Stimulated activated naive CD4-positive, alpha-beta T cell treated with Interleukin-2 at 50 U/mL for 16 hours (primary cell): ENCODE data around the gene BAD.
A peak's percentile ranks its signal among the peaks of the same experiment; 100 is the strongest.

Experiments
- DNase-seq: peaks from one replicate; lab custom pipeline; 2025; lab: John Stamatoyannopoulos, UW

Gene BAD

DNA sequence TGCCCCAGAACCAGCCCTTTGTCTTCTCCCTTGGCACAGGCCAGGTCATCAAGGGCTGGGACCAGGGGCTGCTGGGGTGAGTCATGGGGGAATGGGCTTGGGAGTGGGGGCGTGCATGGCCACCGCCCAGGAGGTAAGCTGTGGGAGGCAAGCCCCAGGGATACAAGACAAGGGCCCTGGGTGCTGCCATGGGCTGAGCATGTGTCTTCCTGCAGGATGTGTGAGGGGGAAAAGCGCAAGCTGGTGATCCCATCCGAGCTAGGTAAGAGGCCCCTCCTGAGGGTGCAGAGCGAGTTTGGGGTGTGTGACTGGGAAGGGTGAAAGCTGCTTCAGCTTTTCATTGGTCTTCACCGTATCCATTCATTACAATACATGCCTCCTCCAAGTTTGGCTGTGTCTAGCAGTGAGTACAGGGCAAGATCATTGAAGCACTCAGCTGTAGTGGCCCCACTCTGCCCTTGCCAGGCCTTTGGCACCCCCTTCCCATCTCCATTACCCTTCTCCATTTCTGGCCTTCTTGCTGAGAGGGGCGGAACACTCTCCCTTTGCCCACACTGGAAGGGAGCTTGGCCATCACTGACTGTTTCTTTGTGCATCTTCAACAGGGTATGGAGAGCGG lies 41.1 kb downstream of the BAD start:
- DNase-seq, result no peak

DNA sequence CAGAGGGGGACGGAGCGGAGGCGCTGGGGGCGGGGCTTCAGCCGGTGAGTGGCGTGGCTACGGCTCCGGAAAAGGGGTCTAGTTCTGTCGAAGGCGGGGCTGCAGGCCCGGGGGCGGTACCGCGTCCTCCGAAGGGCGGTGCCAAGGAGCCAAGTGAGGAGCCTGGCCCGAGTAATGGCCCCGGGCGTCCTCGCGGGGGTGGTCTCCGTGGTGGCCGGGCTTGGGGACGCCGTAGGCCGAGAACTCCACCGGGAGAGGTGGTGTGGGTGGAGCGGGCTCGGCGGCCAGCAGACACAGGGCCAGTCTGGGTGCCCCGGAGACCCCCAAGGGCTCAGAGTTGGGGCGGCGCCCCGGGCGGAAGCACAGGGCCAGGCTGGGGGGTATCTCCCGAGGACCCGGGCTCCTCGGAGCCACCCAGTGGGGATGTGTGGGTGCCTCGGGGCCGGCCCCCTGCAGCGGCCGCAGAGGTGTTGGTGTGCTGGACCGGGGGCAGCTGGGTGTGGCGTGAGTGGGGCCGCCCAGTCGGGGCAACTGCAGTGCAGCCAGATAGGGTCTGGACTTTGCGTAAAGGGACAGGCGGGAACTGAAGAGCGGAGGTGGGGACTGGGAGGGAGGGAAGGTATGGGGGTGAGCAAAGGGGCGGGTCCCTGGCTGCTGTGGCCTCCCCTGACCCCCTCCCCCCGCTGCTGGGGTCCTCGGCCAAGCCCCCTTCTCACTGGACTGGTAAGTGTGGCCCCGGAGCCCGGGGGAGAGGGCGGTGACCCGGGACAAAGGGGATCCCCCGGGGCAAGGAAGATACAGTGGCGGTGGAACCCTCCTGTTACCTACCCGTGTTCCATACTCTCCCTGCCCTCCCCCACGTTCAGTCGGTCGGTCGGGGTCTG lies 42.7 kb downstream of the BAD start:
- peak; percentile 25 for DNase-seq

DNA sequence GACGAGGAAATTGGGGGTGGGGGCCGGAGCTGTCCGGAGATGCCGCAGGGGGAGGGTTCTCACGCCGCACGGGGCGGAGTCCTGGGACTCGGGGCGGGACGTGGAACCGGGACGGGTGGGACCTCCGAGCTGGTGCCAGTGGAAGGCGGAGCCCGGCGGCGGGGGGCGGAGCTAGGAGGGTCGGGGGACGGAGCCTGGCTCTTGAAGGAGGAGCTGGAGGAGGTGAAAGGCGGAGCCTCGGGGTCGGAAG lies 43.3 kb downstream of the BAD start:
- peak; percentile 99 for DNase-seq

DNA sequence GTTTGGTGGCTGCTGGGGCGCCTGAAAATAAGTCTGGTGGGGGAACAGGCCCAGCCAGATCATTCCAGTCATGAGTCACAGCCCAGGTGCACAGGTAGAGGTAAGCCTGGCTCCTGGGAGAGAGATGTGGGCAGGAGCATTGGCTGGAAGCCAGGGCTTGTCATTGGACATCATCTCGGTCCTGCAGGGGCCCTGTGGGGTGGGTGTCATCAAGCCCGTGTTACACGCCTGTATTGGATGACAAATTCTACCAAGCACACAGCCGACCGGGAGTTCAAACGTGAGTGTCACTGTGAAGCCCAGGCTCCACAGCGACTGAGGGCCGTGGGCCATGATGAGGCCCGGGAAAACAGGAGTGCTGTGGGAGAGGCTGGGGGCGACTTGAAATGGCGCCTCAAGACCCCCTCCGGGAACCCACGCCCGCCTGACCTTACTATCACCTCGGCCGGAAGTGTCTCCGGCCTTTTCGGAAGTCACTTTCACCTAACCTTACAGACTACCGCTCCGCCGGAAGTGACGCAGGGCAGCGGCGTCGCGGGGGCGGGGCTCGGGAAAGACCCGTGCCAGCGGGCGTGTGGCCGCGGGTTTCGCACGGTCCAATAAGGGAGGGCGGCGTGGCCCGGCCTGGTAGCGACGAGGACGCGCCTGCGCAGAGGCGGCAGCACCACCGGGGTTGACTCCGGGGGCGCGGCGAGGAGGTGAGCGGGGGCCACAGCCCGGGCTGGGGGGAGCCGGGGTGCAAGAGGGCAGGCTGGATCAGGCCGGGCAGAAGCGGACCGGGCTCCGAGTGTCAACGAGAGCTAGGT lies 43.8 kb downstream of the BAD start, which contains the start of gene FKBP2:
FKBP2 (plus strand) TSS at position 661 of the 806 bp plus-strand sequence. CDS start 1,293 bp downstream, outside the sequence.
- peak; percentile 97 for DNase-seq

DNA sequence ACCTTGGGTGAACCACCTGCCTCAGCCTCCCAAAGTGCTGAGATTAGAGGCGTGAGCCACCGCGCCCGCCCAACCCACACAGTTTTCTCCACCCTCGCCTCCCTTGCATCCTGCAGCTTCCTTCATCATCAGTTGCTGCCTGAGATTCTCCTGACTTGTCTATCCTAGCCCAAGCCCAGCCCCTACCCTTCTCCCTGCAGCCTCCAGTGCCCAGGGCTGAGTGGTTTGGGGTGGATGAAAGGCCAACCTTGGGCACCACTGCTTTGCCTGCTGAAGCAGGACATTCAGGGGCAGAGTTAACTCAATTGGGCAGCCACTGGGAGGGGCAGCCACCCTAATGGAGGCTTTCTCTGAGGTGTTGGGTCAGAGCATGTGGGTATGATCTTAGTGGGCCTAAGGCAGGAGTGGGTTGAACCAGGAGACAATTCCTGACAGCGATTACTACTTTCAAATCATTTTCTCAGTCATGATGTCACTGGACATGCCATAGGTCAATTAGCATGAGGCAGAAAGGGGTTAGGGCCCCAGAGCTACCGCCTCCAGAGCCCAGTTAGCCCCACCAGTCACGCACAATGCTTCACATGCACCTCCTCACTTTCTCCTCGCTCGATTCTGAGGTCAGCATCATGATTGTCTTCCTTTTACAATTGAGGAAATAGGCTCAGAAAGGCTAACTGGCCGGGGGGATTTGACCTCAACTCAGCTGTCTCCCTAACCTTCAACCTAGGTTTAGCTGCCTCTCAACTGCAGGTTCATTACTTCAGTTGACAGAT lies 44.6 kb downstream of the BAD start:
- DNase-seq, result no peak

DNA sequence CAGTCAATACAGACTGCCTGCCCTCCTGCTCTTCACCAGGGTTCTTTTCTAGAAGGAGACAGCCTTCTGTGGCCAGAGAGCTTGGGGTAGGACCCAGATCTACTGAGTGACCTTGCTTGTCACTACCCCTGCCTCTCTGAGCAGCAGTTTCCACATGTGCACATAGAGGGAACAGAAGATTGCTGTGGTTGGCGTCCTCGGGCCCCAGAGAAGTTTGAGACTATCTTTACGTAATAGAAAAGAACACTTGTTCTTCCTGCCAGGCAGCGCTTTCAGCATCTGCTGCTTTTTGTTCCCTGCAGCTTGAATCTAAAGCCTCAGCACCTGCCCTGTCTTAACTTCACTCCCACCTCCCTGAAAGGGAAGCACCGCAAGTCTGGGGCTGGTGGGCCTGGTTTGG lies 45.5 kb downstream of the BAD start:
- no peak for DNase-seq

DNA sequence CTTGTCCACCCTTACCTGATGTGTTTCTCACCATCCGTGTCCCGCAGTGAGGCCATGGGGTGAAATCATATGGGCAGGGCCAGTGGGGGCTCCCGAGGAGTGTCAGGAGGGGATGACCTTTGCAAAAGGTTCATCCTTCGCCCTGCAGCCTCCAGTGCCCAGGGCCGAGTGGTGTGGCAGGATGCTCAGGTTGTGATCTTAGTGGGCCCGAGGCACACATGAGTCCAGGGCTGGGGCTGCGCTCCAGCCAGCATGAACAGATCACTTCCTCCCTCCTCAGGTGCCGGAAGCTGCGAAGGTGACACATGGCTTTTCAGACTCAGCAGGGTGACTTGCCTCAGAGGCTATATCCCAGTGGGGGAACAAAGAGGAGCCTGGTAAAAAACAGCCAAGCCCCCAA lies 46.4 kb downstream of the BAD start:
- no peak for DNase-seq

DNA sequence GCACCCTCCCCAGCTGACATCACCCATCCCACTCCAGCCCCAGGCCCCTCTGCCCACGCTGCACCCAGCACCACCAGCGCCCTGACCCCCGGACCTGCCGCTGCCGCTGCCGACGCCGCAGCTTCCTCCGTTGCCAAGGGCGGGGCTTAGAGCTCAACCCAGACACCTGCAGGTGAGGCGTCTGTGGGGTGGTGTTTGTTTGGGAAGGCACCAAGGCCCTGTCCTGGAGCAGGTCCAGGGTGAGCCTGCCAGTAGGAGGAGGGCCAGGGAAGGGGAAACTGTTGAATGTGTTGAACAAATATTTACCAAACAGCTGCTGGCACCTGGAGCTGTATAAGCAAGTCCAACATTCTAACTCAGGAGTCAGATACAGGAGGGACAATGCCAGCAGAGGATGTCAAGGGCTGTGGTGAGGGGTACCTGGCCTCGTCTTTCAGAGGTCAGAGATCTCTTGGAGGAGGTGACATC lies 46.9 kb downstream of the BAD start:
- DNase-seq, result no peak

DNA sequence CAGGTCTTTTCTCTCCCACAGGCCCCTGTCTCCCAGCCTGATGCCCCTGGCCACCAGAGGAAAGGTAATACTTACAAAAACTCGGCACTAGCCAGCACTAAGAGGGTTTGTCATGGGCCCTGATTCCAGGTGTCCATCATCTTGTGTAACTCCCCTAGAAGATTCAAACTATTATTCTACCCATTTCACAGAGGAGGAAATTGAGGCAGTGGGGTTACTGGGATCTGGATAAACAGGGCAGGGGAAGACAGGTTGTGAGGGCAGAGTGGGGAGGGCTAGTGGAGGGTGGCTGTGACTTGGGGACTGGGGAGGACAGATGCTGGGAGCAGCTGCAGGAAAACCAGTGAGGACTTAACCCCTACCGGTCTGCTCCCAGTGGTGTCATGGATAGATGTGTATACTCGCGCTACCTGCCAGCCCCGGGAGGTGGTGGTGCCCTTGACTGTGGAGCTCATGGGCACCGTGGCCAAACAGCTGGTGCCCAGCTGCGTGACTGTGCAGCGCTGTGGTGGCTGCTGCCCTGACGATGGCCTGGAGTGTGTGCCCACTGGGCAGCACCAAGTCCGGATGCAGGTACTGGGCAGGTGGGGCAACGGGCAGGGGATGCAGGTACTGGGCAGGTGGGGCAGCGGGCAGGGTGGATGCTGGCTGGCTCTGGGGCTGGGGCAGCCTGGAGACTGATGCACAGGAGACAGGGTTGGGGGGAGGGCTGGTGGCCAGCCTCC lies 48.9 kb downstream of the BAD start:
- no peak for DNase-seq

DNA sequence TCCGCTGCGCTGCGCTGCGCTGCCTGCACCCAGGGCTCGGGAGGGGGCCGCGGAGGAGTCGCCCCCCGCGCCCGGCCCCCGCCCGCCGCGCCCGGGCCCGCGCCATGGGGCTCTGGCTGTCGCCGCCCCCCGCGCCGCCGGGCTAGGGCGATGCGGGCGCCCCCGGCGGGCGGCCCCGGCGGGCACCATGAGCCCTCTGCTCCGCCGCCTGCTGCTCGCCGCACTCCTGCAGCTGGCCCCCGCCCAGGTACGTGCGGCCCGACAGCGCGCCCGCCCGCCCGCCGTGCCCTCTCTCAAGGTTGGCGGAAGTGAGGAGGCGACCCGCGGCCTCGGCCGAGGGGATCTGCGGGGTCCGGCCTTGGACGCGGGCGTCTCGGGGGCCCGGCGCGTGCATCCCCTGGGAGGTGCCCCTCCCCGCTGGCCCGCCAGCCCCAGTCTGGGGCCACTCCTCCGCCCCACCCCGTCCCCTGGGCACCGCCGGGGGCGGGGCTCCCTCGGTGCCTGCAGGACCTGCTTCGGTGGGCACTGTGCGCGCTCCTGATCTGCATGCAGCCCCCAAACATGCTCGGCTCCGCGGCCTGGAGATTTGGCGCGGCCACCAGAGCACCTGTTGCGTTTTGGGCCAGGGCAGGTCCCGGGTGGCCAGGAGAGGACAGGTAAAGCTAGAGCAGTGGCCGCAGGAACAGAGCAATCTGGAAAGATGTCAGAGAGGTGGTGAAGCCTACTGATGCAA lies 49.7 kb downstream of the BAD start:
- peak; percentile 59 for DNase-seq

DNA sequence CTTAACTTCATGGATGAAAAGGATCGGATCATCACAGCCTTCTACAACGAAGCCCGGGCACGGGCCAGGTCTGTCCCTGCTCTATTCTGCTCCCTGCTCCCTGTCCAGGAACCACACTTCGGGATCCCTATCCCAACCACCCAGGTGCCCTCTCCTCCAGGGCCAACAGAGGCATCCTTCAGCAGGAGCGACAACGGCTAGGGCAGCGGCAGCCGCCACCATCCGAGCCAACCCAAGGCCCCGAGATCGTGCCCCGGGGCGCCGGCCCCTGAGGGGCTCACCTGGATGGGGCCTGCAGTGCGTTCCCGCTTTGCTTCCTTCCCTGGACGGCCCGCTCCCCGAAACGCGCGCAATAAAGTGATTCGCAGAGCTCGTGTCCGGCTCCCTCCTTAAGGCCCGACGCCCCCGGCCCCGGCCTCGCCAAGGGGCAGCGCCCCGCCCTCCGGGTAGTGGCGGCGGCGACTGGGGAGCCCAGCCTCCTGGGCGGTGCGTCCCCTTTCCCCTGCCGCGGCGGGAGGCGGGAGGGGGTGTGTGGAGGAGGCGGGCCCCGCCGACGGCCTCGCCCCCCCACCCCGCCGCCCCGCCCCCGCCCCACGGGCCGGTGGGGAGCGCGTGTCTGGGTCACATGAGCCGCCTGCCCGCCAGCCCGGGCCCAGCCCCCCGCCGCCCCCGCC lies 50.4 kb downstream of the BAD start, which contains the start of gene VEGFB:
VEGFB (plus strand) TSS at position 672 of the 674 bp plus-strand sequence. CDS start 250 bp downstream, outside the sequence.
- peak; percentile 63 for DNase-seq

DNA sequence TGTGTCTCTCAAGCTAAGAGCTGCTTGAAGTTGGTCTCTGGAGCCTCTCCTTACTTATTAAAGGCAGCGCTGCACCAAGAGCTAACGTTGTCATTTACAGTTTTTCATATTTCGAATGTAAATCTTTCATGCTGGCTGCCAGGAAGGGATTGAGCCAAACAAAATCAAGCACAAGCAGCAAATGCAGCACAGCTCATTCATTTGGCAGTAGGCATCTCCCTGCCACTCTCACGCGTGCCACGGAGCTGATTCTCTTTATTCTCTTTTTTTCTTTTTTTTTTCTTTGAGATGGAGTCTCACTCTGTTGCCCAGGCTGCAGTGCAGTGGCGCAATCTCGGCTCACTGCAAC lies 51.5 kb downstream of the BAD start:
- no peak for DNase-seq

DNA sequence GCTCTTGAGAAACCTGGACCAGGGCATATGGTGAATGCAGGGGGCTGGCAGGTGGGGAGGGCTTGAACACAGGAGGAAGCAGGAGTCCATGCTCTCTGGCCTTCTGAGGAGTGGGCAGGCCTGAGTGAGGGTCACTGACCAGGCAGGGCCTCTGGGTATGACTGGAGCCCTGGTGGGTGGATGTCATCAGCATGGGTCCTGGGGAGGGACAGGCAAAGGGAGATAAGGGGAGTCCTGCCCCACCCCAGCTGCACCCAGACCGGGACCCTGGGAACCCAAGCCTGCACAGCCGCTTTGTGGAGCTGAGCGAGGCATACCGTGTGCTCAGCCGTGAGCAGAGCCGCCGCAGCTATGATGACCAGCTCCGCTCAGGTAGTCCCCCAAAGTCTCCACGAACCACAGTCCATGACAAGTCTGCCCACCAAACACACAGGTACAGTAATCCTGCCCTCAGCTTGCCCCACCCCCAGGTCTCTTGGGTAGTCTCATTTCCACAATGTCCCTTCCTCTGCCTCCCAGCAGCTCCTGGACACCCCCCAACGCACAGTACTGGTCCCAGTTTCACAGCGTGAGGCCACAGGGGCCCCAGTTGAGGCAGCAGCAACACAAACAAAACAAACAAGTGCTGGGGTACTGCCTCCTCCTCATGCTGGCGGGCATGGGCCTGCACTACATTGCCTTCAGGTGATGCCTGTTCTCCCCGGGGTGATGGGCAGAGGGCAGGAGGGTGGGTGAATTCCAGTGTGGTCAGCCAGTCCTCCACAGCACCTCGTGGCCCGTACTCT lies 52.1 kb downstream of the BAD start:
- no peak for DNase-seq

DNA sequence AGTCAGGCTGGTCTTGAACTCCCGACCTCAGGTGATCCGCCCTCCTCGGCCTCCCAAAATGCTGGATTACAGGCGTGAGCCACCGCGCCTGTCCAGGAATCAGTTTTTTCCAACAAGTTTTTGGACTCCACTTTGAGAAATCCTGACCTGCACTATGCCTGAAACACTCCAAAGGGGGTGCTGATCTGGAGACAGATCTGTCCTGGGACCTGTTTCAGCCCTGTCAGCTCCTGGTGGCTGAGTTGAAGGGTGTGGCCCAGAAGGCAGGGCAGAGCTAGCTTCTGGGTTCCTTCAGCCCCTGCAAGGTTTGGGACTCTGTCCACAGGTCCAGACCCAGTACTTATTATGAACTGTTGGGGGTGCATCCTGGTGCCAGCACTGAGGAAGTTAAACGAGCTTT lies 52.9 kb downstream of the BAD start:
- no peak for DNase-seq

DNA sequence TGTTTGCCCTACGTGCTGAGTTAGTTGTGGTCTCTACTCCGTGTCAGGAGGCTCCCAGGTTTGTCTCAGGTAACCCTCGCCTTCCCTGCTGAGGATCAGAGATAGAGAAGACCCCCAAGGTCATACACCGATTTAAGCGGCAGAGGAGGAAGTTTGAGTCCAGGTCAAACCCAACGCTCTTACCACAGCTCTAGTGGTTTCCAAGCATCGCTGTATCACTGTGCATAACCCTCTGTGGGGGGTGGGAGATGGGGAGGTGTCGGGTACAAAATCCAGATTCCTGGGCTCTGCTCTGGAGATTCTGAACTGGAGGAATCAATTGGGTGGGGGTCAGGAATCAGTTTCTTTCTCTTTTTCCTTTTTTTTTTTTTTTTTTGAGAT lies 53.5 kb downstream of the BAD start:
- no peak for DNase-seq

DNA sequence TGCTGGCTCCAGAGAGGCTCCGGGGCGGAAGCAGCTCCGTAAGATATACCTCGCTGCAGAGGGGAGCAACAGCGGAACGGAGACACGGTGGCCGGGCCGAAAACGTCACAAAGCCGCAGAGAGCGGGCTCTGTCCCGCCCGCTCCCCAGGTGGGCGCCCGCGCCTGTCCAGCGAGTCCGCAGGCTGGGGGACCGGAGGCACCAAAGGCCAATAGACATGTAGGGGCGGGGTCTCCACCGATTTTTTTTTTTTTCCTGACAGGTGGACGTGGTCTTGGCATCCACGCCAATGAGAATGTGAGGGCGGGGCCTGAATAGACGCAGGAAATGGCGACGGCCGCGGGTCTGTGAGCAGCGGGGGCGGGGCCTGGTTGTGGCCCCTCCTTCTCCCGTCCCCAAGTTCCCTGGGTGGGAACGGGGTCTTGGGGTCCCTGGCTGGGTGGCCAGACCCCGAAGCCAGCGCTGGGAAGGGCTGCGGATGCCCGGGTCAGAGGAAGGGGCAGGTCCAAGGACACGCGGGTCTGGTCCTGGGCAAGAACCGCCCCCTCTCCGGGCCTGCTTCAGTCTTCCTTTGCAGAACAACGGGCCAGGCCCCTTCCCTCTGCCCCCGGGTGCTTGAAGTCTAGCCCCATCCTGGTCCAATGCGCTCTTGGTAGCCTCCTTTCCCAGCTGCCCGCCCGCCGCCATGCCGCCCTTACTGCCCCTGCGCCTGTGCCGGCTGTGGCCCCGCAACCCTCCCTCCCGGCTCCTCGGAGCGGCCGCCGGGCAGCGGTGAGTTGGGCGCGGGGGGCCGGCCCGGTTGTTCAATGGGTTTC lies 54.1 kb downstream of the BAD start, which contains the start of gene DNAJC4:
DNAJC4 (plus strand) TSS at position 378 of the 814 bp plus-strand sequence; CDS start at position 685, 307 bp downstream.
- DNase-seq, result peak; percentile 91

DNA sequence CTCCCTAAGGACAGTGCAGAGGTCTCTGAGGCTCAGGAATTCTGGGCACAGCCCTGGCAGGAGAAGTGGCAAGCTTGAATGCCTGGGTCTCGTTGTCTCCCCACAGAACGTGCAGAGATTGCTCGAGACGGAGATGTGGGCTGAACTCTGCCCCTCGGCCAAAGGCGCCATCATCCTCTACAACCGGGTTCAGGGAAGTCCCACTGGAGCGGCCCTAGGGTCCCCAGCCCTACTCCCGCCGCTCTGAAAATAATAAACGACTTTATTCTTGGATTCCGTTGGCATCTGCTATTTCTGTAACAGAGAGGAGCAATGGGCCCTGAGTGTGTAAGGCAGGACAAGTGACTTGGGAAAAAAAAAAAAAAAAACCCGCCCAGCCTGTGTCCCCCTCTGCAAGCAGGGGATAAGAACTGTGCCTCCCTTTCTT lies 54.7 kb downstream of the BAD start:
- DNase-seq, result no peak

DNA sequence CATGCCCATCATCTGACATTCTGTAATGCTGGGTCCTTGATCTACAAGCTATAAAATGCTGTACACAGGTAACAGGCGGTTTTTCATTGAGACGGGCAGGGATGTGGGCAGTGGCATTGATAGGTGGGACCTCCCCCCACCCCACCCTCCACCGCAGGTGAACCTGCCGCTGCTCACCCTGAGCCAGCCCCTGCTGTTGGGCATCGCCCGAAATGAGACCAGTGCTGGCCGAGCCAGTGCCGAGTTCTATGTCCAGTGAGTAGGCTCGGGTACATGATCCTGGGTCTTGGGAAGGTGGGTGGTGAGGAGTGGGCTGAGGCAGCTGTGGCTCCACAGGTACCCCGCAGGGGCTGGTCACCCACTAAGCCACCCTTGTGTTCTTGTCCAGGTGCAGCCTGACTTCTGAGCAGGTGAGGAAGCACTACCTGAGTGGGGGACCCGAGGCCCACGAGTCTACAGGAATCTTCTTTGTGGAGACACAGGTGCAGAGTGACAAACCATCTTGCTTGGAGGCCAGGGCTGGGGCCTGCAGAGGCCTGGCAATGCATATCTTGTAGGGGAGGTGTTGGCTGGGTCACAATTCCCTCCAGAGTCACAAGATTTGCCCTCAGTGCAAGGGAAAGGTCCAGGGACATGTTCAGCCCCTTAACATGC lies 55.2 kb downstream of the BAD start:
- DNase-seq, result no peak
